ENCODE data around the gene CMTM2. TPM values are rescaled to one million over a fixed set of nuclear protein-coding genes. Genes with fewer than 3 reads are reported as not detected.

CMTM2 gene
- total RNA-seq, 1 donor from 2014 or later: 0.41 TPM

GRCh38 chr16:66538910-66539309 lies 40.4 kb upstream of the CMTM2 start:
- H3K9me3 Mint-ChIP-seq: no peaks in the 10 kb centered on the region
- no peak for TF ChIP-seq CTCF (conservative IDR thresholded peaks at IDR 0.05)

GRCh38 chr16:66539623-66540469 lies 39.4 kb upstream of the CMTM2 start:
- no peaks in the 10 kb centered on the region for H3K9me3 Mint-ChIP-seq

More at GRCh38 chr16:66538910-66539309, 40.4 kb upstream of the CMTM2 start:
- Mint-ChIP-seq H3K4me3 (no peak overlapping the region), H3K27me3 (no peaks in the 10 kb centered on the region), H3K27ac (peak overlapping the region; percentile 19), H3K36me3 (peaks cover 22% of the 10 kb centered on the region), H3K4me1 (ENCODE audit: unreplicated experiment) (peaks cover 13% of the 10 kb centered on the region)
- DNase-seq (ENCODE audit: extremely low spot score, unreplicated experiment): no peak

GRCh38 chr16:66541388-66542355 lies 37.6 kb upstream of the CMTM2 start:
- TF ChIP-seq CTCF (conservative IDR thresholded peaks at IDR 0.05): no peak
- H3K27ac Mint-ChIP-seq: no peak overlapping the region
- H3K27me3 Mint-ChIP-seq: no peaks in the 10 kb centered on the region
- H3K4me1 Mint-ChIP-seq (ENCODE audit: unreplicated experiment): peaks cover 15% of the 10 kb centered on the region
- H3K4me3 Mint-ChIP-seq: no peak overlapping the region
- no peak for DNase-seq (ENCODE audit: extremely low spot score, unreplicated experiment)
- peaks cover 16% of the 10 kb centered on the region for H3K36me3 Mint-ChIP-seq
- H3K9me3 Mint-ChIP-seq: no peaks in the 10 kb centered on the region

More at GRCh38 chr16:66539623-66540469, 39.4 kb upstream of the CMTM2 start:
- no peak for TF ChIP-seq CTCF (conservative IDR thresholded peaks at IDR 0.05)
- H3K4me3 Mint-ChIP-seq: no peak overlapping the region
- DNase-seq (ENCODE audit: extremely low spot score, unreplicated experiment): no peak
- peaks cover 15% of the 10 kb centered on the region for H3K4me1 Mint-ChIP-seq (ENCODE audit: unreplicated experiment)
- H3K27ac Mint-ChIP-seq: peak overlapping the region; percentile 43
- no peaks in the 10 kb centered on the region for H3K27me3 Mint-ChIP-seq
- peaks cover 20% of the 10 kb centered on the region for H3K36me3 Mint-ChIP-seq

- no peak for TF ChIP-seq CTCF (conservative IDR thresholded peaks at IDR 0.05)
- Mint-ChIP-seq H3K27me3 (no peaks in the 10 kb centered on the region), H3K36me3 (peaks cover 17% of the 10 kb centered on the region), H3K4me1 (ENCODE audit: unreplicated experiment) (peaks cover 15% of the 10 kb centered on the region), H3K9me3 (no peaks in the 10 kb centered on the region), H3K4me3 (no peak overlapping the region), H3K27ac (no peak overlapping the region)
- DNase-seq (ENCODE audit: extremely low spot score, unreplicated experiment): no peak
Observed at GRCh38 chr16:66542396-66542795, 36.9 kb upstream of the CMTM2 start.

GRCh38 chr16:66543541-66543940 lies 35.7 kb upstream of the CMTM2 start:
- peak overlapping the region; percentile 36 for H3K27ac Mint-ChIP-seq
- DNase-seq (ENCODE audit: extremely low spot score, unreplicated experiment): no peak

More at GRCh38 chr16:66543541-66543940, 35.7 kb upstream of the CMTM2 start:
- Mint-ChIP-seq H3K4me1 (ENCODE audit: unreplicated experiment) (peaks cover 22% of the 10 kb centered on the region), H3K36me3 (peaks cover 12% of the 10 kb centered on the region), H3K9me3 (no peaks in the 10 kb centered on the region), H3K27me3 (no peaks in the 10 kb centered on the region), H3K4me3 (no peak overlapping the region)
- TF ChIP-seq CTCF (conservative IDR thresholded peaks at IDR 0.05): no peak
